Measurements from ENCODE around the gene TMEM63A. TPM values are rescaled to one million over a fixed set of nuclear protein-coding genes. Genes with fewer than 3 reads are reported as not detected.
"Not testable (repeated sequence)": the region's sequence is repeated elsewhere in the genome, so short reads cannot be mapped to it uniquely, and the experiment has no call there.

The TMEM63A gene
- total and polyA plus RNA-seq, 2 of the 13 experiments (the other 11 are each of a cell fraction or from before 2014, with no cell fraction given), result 23.9 to 53.3 TPM

DNA sequence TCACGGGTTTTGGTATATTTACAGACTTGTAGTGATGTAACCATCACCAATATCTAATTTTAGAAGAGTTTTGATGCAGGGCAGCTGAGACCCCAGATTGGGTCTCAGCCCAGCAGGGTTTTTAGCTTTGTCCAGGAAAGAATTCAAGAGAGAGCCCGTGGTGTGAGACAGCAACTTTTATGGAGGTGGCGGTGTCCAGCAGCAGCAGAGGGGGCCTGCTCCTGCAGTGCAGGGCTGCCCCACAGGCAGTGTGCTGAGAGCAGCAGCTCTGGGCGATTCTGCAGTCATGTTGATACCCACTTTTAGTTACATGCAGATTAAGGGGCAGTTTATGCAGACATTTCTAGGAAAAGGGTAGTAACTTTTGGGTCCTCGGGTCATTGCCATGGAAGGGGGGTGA, 74.0 kb downstream of the TMEM63A start:
- CTCF ChIA-PET (ENCODE audit: low intra/inter-chr PET ratio, low total read pairs), result no interaction called here
- DNase-seq (ENCODE audit: low spot score) (no peak), ATAC-seq (no peak), FAIRE-seq (no peak)
- in situ Hi-C loops (cut with HindIII; ENCODE audit: extremely low pct_ligation_motif_present, low pct_unique_long_range_greater_than_20kb) (no loop called here), intact Hi-C loops (cut with micrococcal nuclease; ENCODE audit: unreplicated experiment) (no loop called here)
- Histone ChIP-seq H2AFZ (ENCODE audit: low read length) (no peak overlapping the region), H3K4me2 (ENCODE audit: low read depth, low read length) (no peak overlapping the region), H3K4me1 (ENCODE audit: insufficient read depth, low read length) (peaks cover 36% of the 10 kb centered on the region), H3K9me3 (ENCODE audit: low read length) (no peaks in the 10 kb centered on the region), H4K20me1 (ENCODE audit: insufficient read depth, low read length) (no peaks in the 10 kb centered on the region), H3K36me3 (replicated peaks in 1 of 2; ENCODE audit: control insufficient read depth in 1 of 2, insufficient read depth in 2 of 2, low read length in 2 of 2) (no peaks in the 10 kb centered on the region), H3K4me3 (replicated peaks in 1 of 3; ENCODE audit: insufficient read depth in 1 of 3, low read depth in 2 of 3, low read length in 3 of 3) (no peak overlapping the region), H3K27ac (ENCODE audit: extremely low read length, insufficient read depth, low read length) (no peak overlapping the region), H3K79me2 (ENCODE audit: insufficient read depth, low read length) (peaks cover 17% of the 10 kb centered on the region), H3K9ac (ENCODE audit: insufficient read depth, low read depth, low read length) (no peak overlapping the region), H3K27me3 (ENCODE audit: control insufficient read depth in 1 of 2, insufficient read depth in 2 of 2, low read length in 2 of 2) (no peaks in the 10 kb centered on the region)
- WGBS (ENCODE audit: low lambda C conversion rate), result 71% methylated on average over 4 of the region's 5 CpGs
- POLR2A ChIA-PET, result no interaction called here
- BruUV-seq (replicated peaks), result no TSS peak
- TF ChIP-seq POLR2AphosphoS2 (IDR thresholded peaks at IDR 0.05; ENCODE audit: low read depth, low read length) (no peak), ZSCAN9 (CRISPR knock-in tag; IDR thresholded peaks at IDR 0.05; ENCODE audit: borderline replicate concordance) (no peak), FOXC1 (CRISPR knock-in tag; IDR thresholded peaks at IDR 0.05; ENCODE audit: borderline replicate concordance) (no peak), TFDP2 (CRISPR knock-in tag; IDR thresholded peaks at IDR 0.05) (no peak), ZNF260 (CRISPR knock-in tag; IDR thresholded peaks at IDR 0.05; ENCODE audit: borderline replicate concordance, low read depth) (no peak), SRSF9 (IDR thresholded peaks at IDR 0.05; ENCODE audit: borderline replicate concordance, insufficient read depth, low read depth, low read length, poor library complexity, severe bottlenecking) (no peak), SATB2 (CRISPR knock-in tag; IDR thresholded peaks at IDR 0.05) (no peak), ZNF547 (CRISPR knock-in tag; IDR thresholded peaks at IDR 0.05) (no peak)

DNA sequence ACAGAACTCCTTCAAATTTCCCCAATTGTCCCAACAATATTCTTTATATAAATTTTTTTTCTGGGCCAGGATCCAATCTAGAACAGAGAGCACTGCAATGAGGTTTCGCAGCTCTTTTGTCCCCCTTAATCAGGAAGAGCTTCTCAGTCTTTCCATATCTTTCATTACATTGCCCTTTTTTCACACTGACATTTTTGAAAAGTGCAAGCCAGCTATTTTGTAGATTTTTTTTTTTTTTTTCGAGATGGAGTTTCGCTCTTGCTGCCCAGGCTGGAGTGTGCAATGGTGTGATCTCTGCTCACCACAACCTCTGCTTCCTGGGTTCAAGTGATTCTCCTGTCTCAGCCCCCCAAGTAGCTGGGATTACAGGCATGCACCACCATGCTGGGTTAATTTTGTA, 75.4 kb downstream of the TMEM63A start:
- H3K4me2 ChIP-seq (ENCODE audit: low read depth, low read length); H3K27me3 ChIP-seq (ENCODE audit: control insufficient read depth in 1 of 2, insufficient read depth in 2 of 2, low read length in 2 of 2); H3K9ac ChIP-seq (ENCODE audit: insufficient read depth, low read depth, low read length); DNase-seq (ENCODE audit: low spot score); H3K36me3 ChIP-seq (replicated peaks in 1 of 2; ENCODE audit: control insufficient read depth in 1 of 2, insufficient read depth in 2 of 2, low read length in 2 of 2); intact Hi-C loops (cut with micrococcal nuclease; ENCODE audit: unreplicated experiment); BruUV-seq (replicated peaks); FAIRE-seq; H2AFZ ChIP-seq (ENCODE audit: low read length); H3K27ac ChIP-seq (ENCODE audit: extremely low read length, insufficient read depth, low read length); H4K20me1 ChIP-seq (ENCODE audit: insufficient read depth, low read length); in situ Hi-C loops (cut with HindIII; ENCODE audit: extremely low pct_ligation_motif_present, low pct_unique_long_range_greater_than_20kb); CTCF ChIA-PET (ENCODE audit: low intra/inter-chr PET ratio, low total read pairs); H3K4me3 ChIP-seq (replicated peaks in 1 of 3; ENCODE audit: insufficient read depth in 1 of 3, low read depth in 2 of 3, low read length in 3 of 3); H3K9me3 ChIP-seq (ENCODE audit: low read length); ATAC-seq: not testable (repeated sequence)
- H3K4me1 ChIP-seq (ENCODE audit: insufficient read depth, low read length), result peaks cover 22% of the 10 kb centered on the region
- POLR2A ChIA-PET, result interaction anchor here (0.9 kb wide), 1 partner anchor 29 kb away, joined by 4 read pairs; the partner anchor contains the start of gene SRP9
- 72% methylated on average over 3 of the region's 3 CpGs for WGBS (ENCODE audit: low lambda C conversion rate)
- peaks cover 11% of the 10 kb centered on the region for H3K79me2 ChIP-seq (ENCODE audit: insufficient read depth, low read length)

All from HepG2 (cell line).